GM23338 (cell line): ENCODE measurements around the gene ELFN1. TPM values are rescaled to one million over a fixed set of nuclear protein-coding genes. Genes with fewer than 3 reads are reported as not detected.

Experiments
- ATAC-seq: fragments of 200-7000 bp; cut with Tn5 transposase; 3 replicates; pipeline ENCODE4 v1.9.1; 2020
- DNase-seq: peaks from one replicate; pipeline ENCODE4 v3.0.0-alpha.2; 2015; ENCODE audit warnings: low spot score
- H2AFZ ChIP-seq: fragments of 200-600 bp; sonication (generic); 2 replicates; pipeline ENCODE4 v1.8.0; 2016; ENCODE audit warnings: antibody characterized with exemption, mild to moderate bottlenecking, moderate library complexity
- H3F3A ChIP-seq: fragments of 200-600 bp; sonication (generic); replicated peaks from 2 replicates; pipeline ENCODE4 v1.8.0; 2017; ENCODE audit warnings: antibody characterized with exemption, mixed run types, low read depth
- H3K27ac ChIP-seq: fragments of 200-600 bp; sonication (generic); 2 replicates; pipeline ENCODE4 v1.6.1; 2016; ENCODE audit warnings: low read depth
- H3K27me3 ChIP-seq: fragments of 200-600 bp; sonication (generic); 2 replicates; pipeline ENCODE4 v1.8.0; 2016; ENCODE audit warnings: mild to moderate bottlenecking, mixed run types, moderate library complexity; ENCODE audit not compliant: insufficient read depth
- H3K36me3 ChIP-seq: fragments of 200-600 bp; sonication (generic); 2 replicates; pipeline ENCODE4 v1.8.0; 2016; ENCODE audit warnings: mild to moderate bottlenecking; ENCODE audit not compliant: insufficient read depth
- H3K4me1 ChIP-seq: fragments of 200-600 bp; sonication (generic); 2 replicates; pipeline ENCODE4 v1.8.0; 2016; ENCODE audit warnings: mild to moderate bottlenecking, moderate library complexity; ENCODE audit not compliant: insufficient read depth
- H3K4me2 ChIP-seq: fragments of 200-600 bp; sonication (generic); 2 replicates; pipeline ENCODE4 v1.7.1; 2017; ENCODE audit warnings: mixed run types
- H3K4me3 ChIP-seq: fragments of 200-600 bp; sonication (generic); 2 replicates; pipeline ENCODE4 v1.6.1; 2016; ENCODE audit warnings: mixed run types
- H3K79me2 ChIP-seq: fragments of 200-600 bp; sonication (generic); replicated peaks from 2 replicates; pipeline ENCODE4 v1.8.0; 2017; ENCODE audit warnings: mild to moderate bottlenecking; ENCODE audit not compliant: insufficient read depth
- H3K9me2 ChIP-seq: fragments of 200-600 bp; sonication (generic); 2 replicates; pipeline ENCODE4 v1.8.0; 2017; ENCODE audit not compliant: insufficient read depth
- H4K20me1 ChIP-seq: fragments of 200-600 bp; sonication (generic); replicated peaks from 2 replicates; pipeline ENCODE4 v1.8.0; 2017; ENCODE audit warnings: mild to moderate bottlenecking; ENCODE audit not compliant: insufficient read depth
- H3K27ac Mint-ChIP-seq: 2 replicates; pipeline ENCODE4 v1.8.0; 2020; ENCODE audit warnings: inconsistent platforms, mild to moderate bottlenecking, moderate library complexity, mixed read lengths
- H3K27me3 Mint-ChIP-seq: 3 replicates; pipeline ENCODE4 v1.8.0; 2022; ENCODE audit warnings: low read depth, mild to moderate bottlenecking, moderate library complexity, mixed read lengths, inconsistent platforms; ENCODE audit not compliant: insufficient read depth, poor library complexity
- H3K36me3 Mint-ChIP-seq: 3 replicates; pipeline ENCODE4 v1.8.0; 2021; ENCODE audit warnings: low read depth, mild to moderate bottlenecking, inconsistent platforms, moderate library complexity, mixed read lengths
- H3K4me1 Mint-ChIP-seq: 3 replicates; pipeline ENCODE4 v1.8.0; 2020; ENCODE audit warnings: mild to moderate bottlenecking, inconsistent platforms, mixed read lengths
- H3K4me3 Mint-ChIP-seq: 3 replicates; pipeline ENCODE4 v1.8.0; 2021; ENCODE audit warnings: moderate library complexity, mild to moderate bottlenecking, inconsistent platforms, mixed read lengths
- H3K9me3 Mint-ChIP-seq: 3 replicates; pipeline ENCODE4 v1.8.0; 2020; ENCODE audit warnings: moderate library complexity, mild to moderate bottlenecking, inconsistent platforms, mixed read lengths
- CREB1 ChIP-seq: fragments of 250-450 bp; sonication (Bioruptor Pico); IDR thresholded peaks from 2 replicates; pipeline ENCODE4 v1.5.0; 2020; ENCODE audit warnings: low read depth, mild to moderate bottlenecking, moderate library complexity
- CTCF ChIP-seq, 2 experiments: fragments of 200-600 bp in 1 of 2; sonication (generic) in 1 of 2; conservative IDR thresholded peaks; 2 replicates each; pipeline versions ENCODE4 v1.5.1 to v1.6.1; 2016 to 2017; ENCODE audit warnings: antibody characterized with exemption in 2 of 2, low read depth in 2 of 2, mild to moderate bottlenecking in 2 of 2, moderate library complexity in 1 of 2
- ETS1 ChIP-seq: IDR thresholded peaks from 2 replicates; pipeline ENCODE4 v1.6.1; 2016; ENCODE audit warnings: antibody characterized with exemption
- EZH2 ChIP-seq: fragments of 200-600 bp; sonication (generic); IDR thresholded peaks from one replicate; pipeline ENCODE4 v1.8.0; 2017; ENCODE audit warnings: antibody characterized with exemption, mild to moderate bottlenecking, low read depth; ENCODE audit not compliant: unreplicated experiment
- EZH2phosphoT487 ChIP-seq: fragments of 200-600 bp; sonication (generic); IDR thresholded peaks from one replicate; pipeline ENCODE4 v1.8.1; 2018; ENCODE audit warnings: antibody characterized with exemption; ENCODE audit not compliant: unreplicated experiment
- JUNB ChIP-seq: IDR thresholded peaks from one replicate; pipeline ENCODE4 v1.6.1; 2016; ENCODE audit warnings: antibody characterized with exemption; ENCODE audit not compliant: unreplicated experiment
- NANOG ChIP-seq: IDR thresholded peaks from 2 replicates; pipeline ENCODE4 v1.6.1; 2016; ENCODE audit warnings: antibody characterized with exemption, borderline replicate concordance
- POLR2AphosphoS5 ChIP-seq: IDR thresholded peaks from 2 replicates; pipeline ENCODE4 v1.6.1; 2016; ENCODE audit warnings: antibody characterized with exemption, low read depth
- REST ChIP-seq: IDR thresholded peaks from one replicate; pipeline ENCODE4 v1.6.1; 2018; ENCODE audit warnings: antibody characterized with exemption; ENCODE audit not compliant: unreplicated experiment
- STAT1 ChIP-seq: IDR thresholded peaks from one replicate; pipeline ENCODE4 v1.6.1; 2016; ENCODE audit warnings: antibody characterized with exemption; ENCODE audit not compliant: unreplicated experiment
- ZNF114 ChIP-seq: fragments of 250-450 bp; sonication (Bioruptor Pico); IDR thresholded peaks from 2 replicates; pipeline ENCODE4 v1.5.0; 2020; ENCODE audit warnings: mild to moderate bottlenecking, moderate library complexity
- ZNF331 ChIP-seq: fragments of 250-450 bp; sonication (Bioruptor Pico); IDR thresholded peaks from 2 replicates; pipeline ENCODE4 v1.5.0; 2020; ENCODE audit warnings: low read depth, mild to moderate bottlenecking, moderate library complexity
- ZNF462 ChIP-seq: fragments of 250-450 bp; sonication (Bioruptor Pico); IDR thresholded peaks from 2 replicates; pipeline ENCODE4 v1.5.0; 2020; ENCODE audit warnings: mild to moderate bottlenecking, moderate library complexity
- polyA plus RNA-seq: library from polyadenylated mRNA; unstranded; fragments of >200 nt; fragmentation: Nextera tagmentation; extraction: Ambion mirVana; gene quantifications from 2 replicates; pipeline ENCODE4 v1.2.1, GENCODE V29; 2016
- total RNA-seq: library from RNA; depleted of rRNA; stranded (reverse); fragments of >200 nt; shearing (Covaris generic); gene quantifications from 2 replicates; pipeline ENCODE4 v1.2.3, GENCODE V29; 2014

The ELFN1 gene
- total and polyA plus RNA-seq, 2 experiments from 2014 or later: 0.08 to 3.5 TPM

GRCh38 chr7:1642291-1642731 is 27.8 kb upstream of the ELFN1 start:
- ATAC-seq (no peak), DNase-seq (no peak)
- Histone ChIP-seq H2AFZ (no peak overlapping the region), H3F3A (no peaks in the 10 kb centered on the region), H3K27me3 (no peaks in the 10 kb centered on the region), H3K4me1 (no peaks in the 10 kb centered on the region), H3K27ac (no peak overlapping the region), H3K4me3 (no peak overlapping the region), H3K9me2 (no peaks in the 10 kb centered on the region), H3K4me2 (no peak overlapping the region), H4K20me1 (no peaks in the 10 kb centered on the region), H3K36me3 (no peaks in the 10 kb centered on the region), H3K79me2 (no peaks in the 10 kb centered on the region)
- H3K9me3 Mint-ChIP-seq: peaks cover 8% of the 10 kb centered on the region
- no peak overlapping the region for H3K4me3 Mint-ChIP-seq
- H3K4me1 Mint-ChIP-seq: no peaks in the 10 kb centered on the region; the same call in 2 of the 3 replicates
- H3K27ac Mint-ChIP-seq: no peak overlapping the region
- TF ChIP-seq ZNF331 (no peak), REST (no peak), EZH2 (no peak), ZNF462 (CRISPR knock-in tag) (no peak), NANOG (no peak), ETS1 (no peak), EZH2phosphoT487 (no peak), CREB1 (no peak), POLR2AphosphoS5 (no peak), CTCF (conservative IDR thresholded peaks at IDR 0.05; ENCODE audit: low read depth in 2 of 2) (no peak), JUNB (no peak), STAT1 (no peak), ZNF114 (CRISPR knock-in tag) (no peak)
- peaks cover 3% of the 10 kb centered on the region for H3K27me3 Mint-ChIP-seq
- peaks cover under 1% of the 10 kb centered on the region; the same call in 1 of the 3 replicates for H3K36me3 Mint-ChIP-seq
